GM12878 (cell line): ENCODE measurements around the gene KHK. TPM values are rescaled to one million over a fixed set of nuclear protein-coding genes. Genes with fewer than 3 reads are reported as not detected.

Experiments used
- ATAC-seq: fragments of 200-7000 bp; cut with Tn5 transposase; 3 replicates; pipeline ENCODE4 v1.9.1; 2020; ENCODE audit warnings: mild to moderate bottlenecking, moderate library complexity
- BruUV-seq: library from RNA; stranded (reverse); fragments of 400-500 nt; replicated peaks from 2 replicates; lab custom pipeline; 2021; lab: Mats Ljungman, UMichigan
- CTCF ChIA-PET: fragments of 300-600 bp; sonication (Branson Sonifier 250); formaldehyde crosslinking; extraction: SDS; loops from one replicate; lab custom pipeline; 2021; ENCODE audit warnings: inconsistent platforms; lab: Yijun Ruan, JAX
- POLR2A ChIA-PET: fragments of 350-600 bp; formaldehyde crosslinking; extraction: SDS; loops from one replicate; lab custom pipeline; 2021; ENCODE audit warnings: inconsistent platforms; lab: Charles Lee
- RAD21 ChIA-PET: fragments of 300-600 bp; sonication (Branson Sonifier 250); formaldehyde crosslinking; loops from one replicate; lab custom pipeline; 2023; ENCODE audit warnings: antibody characterized with exemption; ENCODE audit not compliant: unreplicated experiment; lab: Charles Lee
- SMC1A ChIA-PET: fragments of 300-600 bp; sonication (Branson Sonifier 250); formaldehyde crosslinking; loops from one replicate; lab custom pipeline; 2023; ENCODE audit not compliant: unreplicated experiment, uncharacterized antibody; lab: Charles Lee
- DNase-seq: peaks from one replicate; pipeline ENCODE4 v3.0.0-alpha.2; 2011; ENCODE audit warnings: low read depth, low spot score
- FAIRE-seq: peaks from 3 replicates; lab custom pipeline; 2011; peaks lifted over from hg19 to GRCh38; lab: Jason Lieb, UNC
- H2AFZ ChIP-seq: 2 replicates; pipeline ENCODE4 v1.6.0; 2011; ENCODE audit warnings: low read depth, low read length, control low read depth; ENCODE audit not compliant: control insufficient read depth
- H3K27ac ChIP-seq: 2 replicates; pipeline ENCODE4 v1.5.1; 2011; ENCODE audit warnings: control low read depth; ENCODE audit not compliant: control insufficient read depth, insufficient read depth
- H3K27me3 ChIP-seq, 2 experiments: replicated peaks in 1 of 2; 2 replicates each; pipeline versions ENCODE4 v1.6.0 to v1.6.1; 2011; ENCODE audit warnings: low read length in 1 of 2; ENCODE audit not compliant: control insufficient read depth in 2 of 2, insufficient read depth in 2 of 2
- H3K36me3 ChIP-seq, 2 experiments: 2 replicates each; pipeline ENCODE4 v1.5.1; 2011; ENCODE audit warnings: low read length in 1 of 2; ENCODE audit not compliant: control insufficient read depth in 2 of 2, insufficient read depth in 2 of 2
- H3K4me1 ChIP-seq: 2 replicates; pipeline ENCODE4 v1.6.1; 2011; ENCODE audit warnings: mild to moderate bottlenecking, low read length, moderate library complexity, mixed read lengths; ENCODE audit not compliant: control insufficient read depth, insufficient read depth
- H3K4me2 ChIP-seq: 2 replicates; pipeline ENCODE4 v1.6.0; 2011; ENCODE audit warnings: control low read depth; ENCODE audit not compliant: control insufficient read depth, insufficient read depth
- H3K4me3 ChIP-seq: fragments of 200-600 bp; sonication (generic); 2 replicates; pipeline ENCODE4 v1.5.1; 2016
- H3K79me2 ChIP-seq: 2 replicates; pipeline ENCODE4 v1.6.0; 2011; ENCODE audit warnings: low read length; ENCODE audit not compliant: control insufficient read depth, insufficient read depth
- H3K9ac ChIP-seq: 2 replicates; pipeline ENCODE4 v1.8.0; 2011; ENCODE audit warnings: low read length, control low read depth, mixed read lengths; ENCODE audit not compliant: control insufficient read depth, insufficient read depth
- H3K9me3 ChIP-seq: replicated peaks from 3 replicates; pipeline ENCODE4 v1.5.1; 2011; ENCODE audit warnings: mild to moderate bottlenecking, low read length; ENCODE audit not compliant: control insufficient read depth, insufficient read depth
- H4K20me1 ChIP-seq: 2 replicates; pipeline ENCODE4 v1.6.0; 2011; ENCODE audit not compliant: control insufficient read depth, insufficient read depth
- ESRRA ChIP-seq: IDR thresholded peaks from 2 replicates; pipeline ENCODE4 v1.6.1; 2012; ENCODE audit warnings: mild to moderate bottlenecking, low read length, improper control_type of control experiment
- HCFC1 ChIP-seq: fragments of 150-350 bp; IDR thresholded peaks from 2 replicates; pipeline ENCODE4 v1.6.1; 2014; ENCODE audit warnings: low read length
- HDAC2 ChIP-seq: fragments of 200-600 bp; sonication (generic); IDR thresholded peaks from 2 replicates; pipeline ENCODE4 v1.6.1; 2017
- NR2C2 ChIP-seq: IDR thresholded peaks from 2 replicates; pipeline ENCODE4 v1.6.1; 2011; ENCODE audit warnings: borderline replicate concordance, low read depth; ENCODE audit not compliant: control insufficient read depth, insufficient read length
- PRDM15 ChIP-seq: fragments of 450-650 bp; formaldehyde crosslinking; IDR thresholded peaks from 2 replicates; pipeline ENCODE4 v1.4.0; 2020; ENCODE audit warnings: mild to moderate bottlenecking, moderate library complexity
- SMAD5 ChIP-seq: IDR thresholded peaks from 2 replicates; pipeline ENCODE4 v1.6.1; 2016; ENCODE audit warnings: antibody characterized with exemption, low read depth
- SMARCA5 ChIP-seq: fragments of 450-650 bp; IDR thresholded peaks from 2 replicates; pipeline ENCODE4 v1.6.1; 2017; ENCODE audit warnings: mild to moderate bottlenecking
- STAT1 ChIP-seq: fragments of 450-650 bp; conservative IDR thresholded peaks from 2 replicates; pipeline ENCODE4 v1.6.1; 2014; ENCODE audit warnings: antibody characterized with exemption, mild to moderate bottlenecking
- WGBS: methylation state at CpG from one replicate; pipeline ENCODE4 v1.1.6; 2016; ENCODE audit warnings: low lambda C conversion rate; ENCODE audit not compliant: insufficient replicate concordance, insufficient coverage; ENCODE audit errors: missing lambda C conversion rate; 5-methylcytosine and 5-hydroxymethylcytosine counted together
- in situ Hi-C: fragments of 300-500 bp; cut with MboI; formaldehyde crosslinking; loops from 9 replicates; pipeline ENCODE4 v1.14.3; 2018; ENCODE audit warnings: mixed read lengths
- intact Hi-C: fragments of 100-400 bp; cut with micrococcal nuclease; formaldehyde crosslinking; loops from one replicate; pipeline ENCODE4 v1.14.2; 2022; ENCODE audit not compliant: unreplicated experiment
- polyA plus RNA-seq, 11 experiments: library from polyadenylated mRNA; depleted of rRNA in 4 of 11; unstranded in 6 of 11; stranded (reverse) in 5 of 11; fragments of >200 nt; fragmentation: Nextera tagmentation in 4 of 11; fragmentation: Illumina TruSeq in 1 of 11; extraction: Ambion mirVana in 4 of 11; extraction: Trizol in 1 of 11; gene quantifications; 1 replicate in 1 of 11; 2 replicates in 10 of 11; pipeline versions ENCODE4 v1.2.1 to v1.2.3, GENCODE V29; 2011 to 2016; ENCODE audit warnings: inconsistent platforms in 2 of 11, missing spikeins in 2 of 11, low read depth in 1 of 11
- total RNA-seq, 4 experiments: library from RNA; depleted of rRNA in 3 of 4; stranded (reverse); fragments of >200 nt in 3 of 4; fragmentation: Illumina TruSeq in 1 of 4; extraction: Trizol in 1 of 4; gene quantifications; 2 replicates each; pipeline versions ENCODE4 v1.2.1 to v1.2.3, GENCODE V29; 2013 to 2021

KHK gene
- total and polyA plus RNA-seq, 10 of the 15 experiments (the other 5 are each of a cell fraction or from before 2014, with no cell fraction given), result 0.31 to 11.8 (median 3.9) TPM

- H4K20me1 ChIP-seq, result no peaks in the 10 kb centered on the region
- no peaks in the 10 kb centered on the region for H3K9me3 ChIP-seq
- ChIA-PET CTCF (interaction anchor here (1.1 kb wide), 2 partner anchors 11 to 25 kb away, joined by 3 to 9 read pairs; partner anchors contain the start of genes AGBL5 and KHK), SMC1A (interaction anchor here (0.7 kb wide), 1 partner anchor 31 kb away, joined by 3 read pairs; no protein-coding TSS in a partner anchor), RAD21 (no interaction called here), POLR2A (interaction anchor here (0.7 kb wide), 1 partner anchor 26 kb away, joined by 3 read pairs; the partner anchor contains the start of gene AGBL5)
- in situ Hi-C loops (no loop called here), intact Hi-C loops (no loop called here)
- no peak overlapping the region for H3K27ac ChIP-seq
- FAIRE-seq, result no peak
- BruUV-seq, result no TSS peak
- H3K36me3 ChIP-seq, result no peaks in the 10 kb centered on the region
- no peak overlapping the region for H3K4me3 ChIP-seq
- no peak overlapping the region for H3K4me2 ChIP-seq
- peaks cover 2% of the 10 kb centered on the region for H3K79me2 ChIP-seq
- no peak overlapping the region for H3K9ac ChIP-seq
- H2AFZ ChIP-seq, result no peak overlapping the region
- H3K27me3 ChIP-seq, result no peaks in the 10 kb centered on the region
- no peak for TF ChIP-seq SMARCA5
- no peak for TF ChIP-seq NR2C2
- no peak for TF ChIP-seq ESRRA
- no peak for TF ChIP-seq HDAC2
- H3K4me1 ChIP-seq, result peaks cover 41% of the 10 kb centered on the region
- WGBS, result 92% methylated on average over 4 of the region's 4 CpGs
- DNase-seq, result no peak
- no peak for ATAC-seq
These were observed 10.2 kb upstream of the KHK start for GRCh38 chr2:27076323-27076722.

GRCh38 chr2:27077231-27077630, 9.3 kb upstream of the KHK start:
- H3K9me3 ChIP-seq, result no peaks in the 10 kb centered on the region
- H2AFZ ChIP-seq, result peak overlapping the region; percentile 51; the same call in 1 of the 2 replicates
- H3K27me3 ChIP-seq, result no peaks in the 10 kb centered on the region
- no peak for TF ChIP-seq SMAD5
- no peak for TF ChIP-seq HCFC1
- TF ChIP-seq PRDM15 (CRISPR knock-in tag), result no peak
- no peak for TF ChIP-seq STAT1
- ChIA-PET CTCF (interaction anchor here (0.6 to 1.1 kb wide), 3 partner anchors 10 to 26 kb away, joined by 3 to 9 read pairs (median 4); partner anchors contain the start of genes AGBL5 and KHK), POLR2A (interaction anchor here (0.6 to 0.7 kb wide), 2 partner anchors 26 to 302 kb away, joined by 3 read pairs; partner anchors contain the start of gene AGBL5), SMC1A (interaction anchor here (0.7 kb wide), 1 partner anchor 32 kb away, joined by 3 read pairs; no protein-coding TSS in a partner anchor), RAD21 (no interaction called here)
- DNase-seq (no peak), FAIRE-seq (no peak), ATAC-seq (no peak)
- peak overlapping the region; percentile 17; the same call in 1 of the 2 replicates for H3K4me2 ChIP-seq
- no TSS peak for BruUV-seq
- no peaks in the 10 kb centered on the region for H3K36me3 ChIP-seq
- intact Hi-C loops (no loop called here), in situ Hi-C loops (no loop called here)
- no peak overlapping the region for H3K4me3 ChIP-seq
- H3K27ac ChIP-seq, result no peak overlapping the region
- H3K9ac ChIP-seq, result no peak overlapping the region
- 56% methylated on average over 7 of the region's 7 CpGs for WGBS
- no peaks in the 10 kb centered on the region for H4K20me1 ChIP-seq
- H3K4me1 ChIP-seq, result peaks cover 50% of the 10 kb centered on the region
- H3K79me2 ChIP-seq, result no peaks in the 10 kb centered on the region
